Uterus (tissue), 4 donors: ENCODE data around the gene KCND2. TPM values are rescaled to one million over a fixed set of nuclear protein-coding genes. Genes with fewer than 3 reads are reported as not detected.
"Not testable (repeated sequence)": the region's sequence is repeated elsewhere in the genome, so short reads cannot be mapped to it uniquely, and the experiment has no call there.

Source experiments
- DNase-seq, 2 donors: peaks; one replicate each; pipeline ENCODE4 v3.0.0-alpha.2; 2019 to 2020
- H3K27ac ChIP-seq, 2 donors: fragments of 200-600 bp; sonication (generic); 1 replicate in 1 of 2; 2 replicates in 1 of 2; pipeline ENCODE4 v1.5.1; 2016 to 2018
- H3K27me3 ChIP-seq, 2 donors: fragments of 200-600 bp; sonication (generic); one replicate each; pipeline ENCODE4 v1.5.1; 2018 to 2019; ENCODE audit warnings: control low read depth in 1 of 2
- H3K36me3 ChIP-seq, 2 donors: fragments of 200-600 bp; sonication (generic); one replicate each; pipeline ENCODE4 v1.5.1; 2019; ENCODE audit warnings: control low read depth in 1 of 2
- H3K4me1 ChIP-seq, 2 donors: fragments of 200-600 bp; sonication (generic); one replicate each; pipeline ENCODE4 v1.5.1; 2018 to 2019; ENCODE audit warnings: control low read depth in 1 of 2
- H3K4me3 ChIP-seq, 2 donors: fragments of 200-600 bp; sonication (generic); 1 replicate in 1 of 2; 2 replicates in 1 of 2; pipeline ENCODE4 v1.5.1; 2018 to 2019; ENCODE audit warnings: mild to moderate bottlenecking in 1 of 2
- H3K9me3 ChIP-seq, 2 donors: fragments of 200-600 bp; sonication (generic); one replicate each; pipeline ENCODE4 v1.5.1; 2019; ENCODE audit warnings: control low read depth in 1 of 2
- CTCF ChIP-seq, 4 experiments: fragments of 200-600 bp in 2 of 4; fragments of 450-650 bp in 2 of 4; sonication (generic) in 2 of 4; IDR thresholded peaks; one replicate each; pipeline ENCODE4 v1.5.1; 2016 to 2019; ENCODE audit warnings: antibody characterized with exemption in 4 of 4, mild to moderate bottlenecking in 2 of 4, moderate library complexity in 1 of 4
- POLR2A ChIP-seq, 2 donors: fragments of 450-650 bp; IDR thresholded peaks; one replicate each; pipeline ENCODE4 v1.6.1; 2016; ENCODE audit warnings: antibody characterized with exemption in 2 of 2, mild to moderate bottlenecking in 1 of 2, moderate library complexity in 1 of 2
- intact Hi-C: fragments of 100-400 bp; cut with DNase I; formaldehyde crosslinking; loops from one replicate; pipeline ENCODE4 v1.15.1; 2023; ENCODE audit warnings: low total_unique reads
- total RNA-seq, 4 donors: library from RNA; depleted of rRNA in 3 of 4; stranded (reverse); fragments of >200 nt in 3 of 4; gene quantifications; one replicate each; pipeline versions ENCODE4 v1.1.0 to v1.2.4, GENCODE V29; 2014 to 2023
- donor health status: DM: yes; HTN: yes; CAD: no.

KCND2 gene
- 1 to 10 TPM in 3 of 4 donors, under 1 TPM in 1; 0.26 to 6.0 (median 4.5) TPM for total RNA-seq

GRCh38 chr7:120272701-120273475 lies at the start of gene KCND2:
TSS of gene KCND2 (plus strand) at chr7:120273175.
- Histone ChIP-seq H3K36me3 (no peaks in the 10 kb centered on the region), H3K27me3 (no peaks in the 10 kb centered on the region), H3K4me3 (peak within 1 kb of the TSS; percentile 53 to 55), H3K9me3 (no peaks in the 10 kb centered on the region), H3K27ac (peak within 1 kb of the TSS; percentile 71 to 72), H3K4me1 (no peaks in the 10 kb centered on the region)
- DNase-seq = peak; percentile 30 to 33
- TF ChIP-seq POLR2A (IDR thresholded peaks at IDR 0.05) (no peak), CTCF (IDR thresholded peaks at IDR 0.05) (no peak)
- intact Hi-C loops = loop anchor here (5.0 kb wide), 1 partner anchor 336 kb away; no protein-coding TSS in a partner anchor

DNA sequence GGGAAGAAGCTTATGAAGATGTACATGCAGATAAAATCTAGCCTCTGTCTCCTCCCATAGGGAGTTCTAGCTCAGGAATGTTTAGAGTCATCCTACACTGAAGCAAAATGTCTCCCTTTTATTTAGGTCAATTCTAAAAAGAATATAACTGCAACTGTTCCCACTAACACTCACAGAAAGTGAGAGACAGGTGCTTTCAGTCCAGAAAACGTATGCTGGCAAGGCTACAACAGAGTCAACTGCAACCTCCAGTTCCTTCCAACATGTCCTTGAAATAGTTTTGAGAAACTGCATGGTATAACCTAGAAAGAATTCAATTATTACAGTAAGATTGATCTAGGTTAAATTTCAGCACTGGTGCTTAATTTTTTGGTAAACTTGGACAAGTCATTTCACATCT lies 46.8 kb upstream of the KCND2 start:
- DNase-seq = no peak
- Histone ChIP-seq H3K4me1 (no peaks in the 10 kb centered on the region), H3K9me3 (no peaks in the 10 kb centered on the region), H3K27ac (no peak overlapping the region), H3K36me3 (no peaks in the 10 kb centered on the region), H3K4me3 (no peak overlapping the region), H3K27me3 (no peaks in the 10 kb centered on the region)
- intact Hi-C loops = no loop called here
- no peak for TF ChIP-seq CTCF (IDR thresholded peaks at IDR 0.05)
- no peak for TF ChIP-seq POLR2A (IDR thresholded peaks at IDR 0.05)

- no peaks in the 10 kb centered on the region for H3K4me1 ChIP-seq
- intact Hi-C loops = no loop called here
Observed at GRCh38 chr7:120227255-120227654, 45.7 kb upstream of the KCND2 start.

GRCh38 chr7:120229084-120229483 lies 43.9 kb upstream of the KCND2 start:
- TF ChIP-seq POLR2A (IDR thresholded peaks at IDR 0.05) (no peak), CTCF (IDR thresholded peaks at IDR 0.05) (no peak)
- intact Hi-C loops = no loop called here
- Histone ChIP-seq H3K27me3 (no peaks in the 10 kb centered on the region), H3K36me3 (no peaks in the 10 kb centered on the region), H3K4me1 (no peaks in the 10 kb centered on the region), H3K27ac (no peak overlapping the region), H3K4me3 (no peak overlapping the region), H3K9me3 (no peaks in the 10 kb centered on the region)
- DNase-seq = no peak

More at GRCh38 chr7:120227255-120227654, 45.7 kb upstream of the KCND2 start:
- Histone ChIP-seq H3K4me3 (no peak overlapping the region), H3K36me3 (no peaks in the 10 kb centered on the region), H3K9me3 (no peaks in the 10 kb centered on the region), H3K27me3 (no peaks in the 10 kb centered on the region), H3K27ac (no peak overlapping the region)
- no peak for TF ChIP-seq CTCF (IDR thresholded peaks at IDR 0.05)
- no peak for TF ChIP-seq POLR2A (IDR thresholded peaks at IDR 0.05)
- no peak for DNase-seq

DNA sequence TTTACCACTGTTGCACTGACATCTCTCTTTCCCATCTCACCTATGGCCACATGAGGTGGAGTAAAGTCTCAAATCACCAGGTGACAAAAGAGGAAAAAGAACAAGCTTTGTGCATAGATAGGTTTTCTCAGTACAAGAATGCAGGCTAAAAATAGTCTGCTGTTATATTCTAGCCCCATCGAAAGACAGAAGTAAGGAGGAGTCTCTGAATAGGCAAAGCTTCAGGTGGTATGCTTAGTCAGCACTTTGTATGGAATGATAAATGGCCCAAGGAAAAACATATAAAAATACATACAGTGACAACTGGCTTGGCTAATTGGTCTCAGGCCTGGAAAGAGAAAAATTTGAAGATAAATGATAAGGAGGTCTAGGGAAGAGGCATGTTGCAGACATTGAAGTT lies 39.6 kb upstream of the KCND2 start:
- no peaks in the 10 kb centered on the region for H3K36me3 ChIP-seq
- TF ChIP-seq CTCF (IDR thresholded peaks at IDR 0.05) = no peak
- TF ChIP-seq POLR2A (IDR thresholded peaks at IDR 0.05) = no peak
- no peak for DNase-seq
- no peaks in the 10 kb centered on the region for H3K27me3 ChIP-seq
- no peaks in the 10 kb centered on the region for H3K9me3 ChIP-seq
- H3K27ac ChIP-seq = no peak overlapping the region
- no peak overlapping the region for H3K4me3 ChIP-seq
- H3K4me1 ChIP-seq = no peaks in the 10 kb centered on the region
- intact Hi-C loops = no loop called here

GRCh38 chr7:120240350-120240749 lies 32.6 kb upstream of the KCND2 start:
- H3K4me1 ChIP-seq, intact Hi-C loops, H3K36me3 ChIP-seq, DNase-seq, H3K4me3 ChIP-seq, H3K27me3 ChIP-seq, H3K27ac ChIP-seq, H3K9me3 ChIP-seq: not testable (repeated sequence)
